Common myeloid progenitor, CD34-positive (primary cell): ENCODE results near the gene SARDH.

ENCODE experiments used
- CTCF ChIA-PET: fragments of 350-600 bp; sonication (Branson Sonifier 250); formaldehyde crosslinking; loops from one replicate; lab custom pipeline; 2021; ENCODE audit warnings: antibody characterized with exemption; lab: Charles Lee
- POLR2A ChIA-PET: fragments of 350-600 bp; sonication (Branson Sonifier 250); formaldehyde crosslinking; loops from one replicate; lab custom pipeline; 2021; ENCODE audit warnings: antibody characterized with exemption; lab: Charles Lee
- DNase-seq, 3 donors: peaks; one replicate each; pipeline versions ENCODE4 v3.0.0 to v3.0.0-alpha.2; 2013
- H3K27ac ChIP-seq, 2 experiments: 1 replicate in 1 of 2; 2 replicates in 1 of 2; pipeline ENCODE4 v1.7.0; 2013; ENCODE audit warnings: inconsistent platforms in 2 of 2, low read length in 2 of 2, mild to moderate bottlenecking in 2 of 2, low read depth in 1 of 2, moderate library complexity in 1 of 2; ENCODE audit not compliant: severe bottlenecking in 2 of 2, insufficient read depth in 1 of 2, poor library complexity in 1 of 2
- H3K27me3 ChIP-seq, 5 experiments: replicated peaks in 2 of 5; 1 replicate in 3 of 5; 2 replicates in 2 of 5; pipeline versions ENCODE4 v1.6.1 to v1.7.0; 2013; ENCODE audit warnings: low read length in 4 of 5, mild to moderate bottlenecking in 2 of 5, moderate library complexity in 2 of 5, inconsistent platforms in 1 of 5; ENCODE audit not compliant: insufficient read depth in 5 of 5, control insufficient read depth in 4 of 5
- H3K36me3 ChIP-seq, 4 experiments: 1 replicate in 2 of 4; 2 replicates in 2 of 4; pipeline versions ENCODE4 v1.6.1 to v1.7.0; 2013; ENCODE audit warnings: low read length in 3 of 4, control low read depth in 1 of 4, mild to moderate bottlenecking in 1 of 4; ENCODE audit not compliant: control insufficient read depth in 4 of 4, insufficient read depth in 4 of 4
- H3K4me1 ChIP-seq, 4 experiments: 1 replicate in 3 of 4; 2 replicates in 1 of 4; pipeline versions ENCODE4 v1.6.1 to v1.7.1; 2013; ENCODE audit warnings: low read length in 3 of 4, mild to moderate bottlenecking in 3 of 4, control low read depth in 1 of 4, inconsistent platforms in 1 of 4, moderate library complexity in 1 of 4; ENCODE audit not compliant: control insufficient read depth in 4 of 4, insufficient read depth in 4 of 4; ENCODE audit errors: control extremely low read depth in 1 of 4
- H3K4me3 ChIP-seq, 7 experiments: 1 replicate in 4 of 7; 2 replicates in 3 of 7; pipeline versions ENCODE4 v1.5.1 to v1.7.0; 2013; ENCODE audit warnings: mild to moderate bottlenecking in 7 of 7, low read length in 6 of 7, moderate library complexity in 6 of 7, inconsistent platforms in 2 of 7, low read depth in 2 of 7, control low read depth in 1 of 7; ENCODE audit not compliant: insufficient read depth in 4 of 7, control insufficient read depth in 1 of 7; ENCODE audit errors: extremely low read depth in 1 of 7
- H3K9me3 ChIP-seq, 5 experiments: 1 replicate in 4 of 5; 2 replicates in 1 of 5; pipeline versions ENCODE4 v1.6.1 to v1.7.1; 2013; ENCODE audit warnings: low read length in 4 of 5, mild to moderate bottlenecking in 2 of 5, inconsistent platforms in 1 of 5, low read depth in 1 of 5, moderate library complexity in 1 of 5; ENCODE audit not compliant: control insufficient read depth in 4 of 5, insufficient read depth in 2 of 5; ENCODE audit errors: control extremely low read depth in 1 of 5
- WGBS: methylation state at CpG from one replicate; pipeline ENCODE4 v1.1.5; 2013; ENCODE audit not compliant: insufficient coverage; 5-methylcytosine and 5-hydroxymethylcytosine counted together

SARDH gene

DNA sequence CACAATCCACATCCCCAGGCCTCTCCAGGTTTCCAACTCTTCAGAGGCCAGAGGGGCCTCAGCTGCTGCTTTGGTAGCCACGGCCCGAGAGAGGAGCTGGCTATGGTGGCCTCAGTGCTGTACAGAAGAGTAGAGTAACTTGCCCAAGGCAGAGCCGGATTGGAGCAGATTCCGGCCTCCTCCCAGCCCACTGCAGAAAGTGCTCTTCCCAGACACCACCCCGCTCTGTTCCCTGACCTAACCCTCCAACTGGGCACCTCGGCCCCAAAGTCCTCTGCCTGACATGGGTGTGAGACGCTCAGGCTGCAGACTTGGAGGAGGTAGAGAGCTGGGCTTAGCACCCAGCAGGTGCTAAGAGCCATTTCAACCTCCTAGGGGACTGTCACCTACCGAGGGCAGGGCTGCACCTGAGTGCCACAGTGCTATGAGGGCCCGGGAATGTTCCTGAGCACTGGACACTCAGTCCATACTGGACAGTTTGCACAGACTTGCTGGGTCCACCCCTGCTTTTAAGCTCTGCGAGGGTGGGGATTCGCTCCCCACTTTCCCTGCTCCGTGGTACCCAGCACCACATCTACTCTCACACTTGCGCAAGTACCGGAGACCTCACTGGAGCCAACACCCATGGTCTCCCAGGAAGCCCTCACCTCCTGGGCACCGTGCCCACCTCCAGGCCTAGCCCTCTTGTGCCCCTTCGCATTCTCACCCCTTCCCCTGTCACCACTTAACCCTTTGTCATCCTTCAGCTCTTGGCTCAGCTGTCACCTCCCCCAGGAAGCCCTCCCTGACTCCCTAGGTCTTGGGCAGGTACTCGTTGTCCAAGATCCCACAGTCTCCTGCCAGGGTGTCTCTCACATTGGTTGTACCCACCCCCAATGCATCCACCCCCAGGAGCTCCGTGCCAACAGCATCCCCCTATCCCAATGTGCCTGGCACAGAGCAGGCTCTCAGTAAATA, 52.2 kb downstream of the SARDH start:
- H3K27me3 ChIP-seq: peaks cover 0 to 2% (median 0%) of the 10 kb centered on the region in 5 experiments
- DNase-seq: no peak
- 96% methylated on average over 15 of the region's 18 CpGs for WGBS
- no peaks in the 10 kb centered on the region for H3K4me1 ChIP-seq
- ChIA-PET POLR2A (no interaction called here), CTCF (interaction anchor here (0.8 to 1.4 kb wide), 3 partner anchors 12 to 32 kb away, joined by 3 read pairs; no protein-coding TSS in a partner anchor)
- H3K36me3 ChIP-seq: no peaks in the 10 kb centered on the region
- H3K9me3 ChIP-seq: no peaks in the 10 kb centered on the region
- no peak overlapping the region for H3K4me3 ChIP-seq
- H3K27ac ChIP-seq: no peak overlapping the region

DNA sequence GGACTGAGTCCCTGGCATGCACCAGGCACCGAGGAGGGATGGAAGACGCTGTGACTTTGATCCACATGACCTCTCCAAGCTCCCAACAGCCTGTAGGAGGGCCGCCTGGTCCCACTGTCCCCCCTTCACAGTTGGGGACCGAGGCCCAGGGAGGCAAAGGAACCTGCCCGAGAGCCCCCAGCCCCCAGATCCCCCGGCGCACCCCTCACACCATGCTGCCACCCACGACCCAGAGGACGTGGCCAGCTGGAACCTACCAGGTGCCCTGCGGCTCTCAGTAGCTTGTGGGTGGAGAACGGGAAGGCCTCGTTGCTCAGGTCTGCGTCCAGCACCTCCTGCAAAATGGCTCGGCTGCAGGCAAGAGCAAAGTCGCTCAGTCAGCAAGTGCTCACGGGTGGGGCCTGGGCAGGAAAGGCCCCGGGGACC, 53.2 kb downstream of the SARDH start:
- WGBS: 94% methylated on average over 14 of the region's 17 CpGs
- H3K27ac ChIP-seq: no peak overlapping the region
- H3K27me3 ChIP-seq: peaks cover 0 to 2% (median 0%) of the 10 kb centered on the region in 5 experiments
- ChIA-PET CTCF (interaction anchor here (0.8 kb wide), 1 partner anchor 12 kb away, joined by 3 read pairs; no protein-coding TSS in a partner anchor), POLR2A (no interaction called here)
- no peaks in the 10 kb centered on the region for H3K9me3 ChIP-seq
- no peaks in the 10 kb centered on the region for H3K36me3 ChIP-seq
- no peaks in the 10 kb centered on the region for H3K4me1 ChIP-seq
- no peak overlapping the region for H3K4me3 ChIP-seq
- no peak for DNase-seq

DNA sequence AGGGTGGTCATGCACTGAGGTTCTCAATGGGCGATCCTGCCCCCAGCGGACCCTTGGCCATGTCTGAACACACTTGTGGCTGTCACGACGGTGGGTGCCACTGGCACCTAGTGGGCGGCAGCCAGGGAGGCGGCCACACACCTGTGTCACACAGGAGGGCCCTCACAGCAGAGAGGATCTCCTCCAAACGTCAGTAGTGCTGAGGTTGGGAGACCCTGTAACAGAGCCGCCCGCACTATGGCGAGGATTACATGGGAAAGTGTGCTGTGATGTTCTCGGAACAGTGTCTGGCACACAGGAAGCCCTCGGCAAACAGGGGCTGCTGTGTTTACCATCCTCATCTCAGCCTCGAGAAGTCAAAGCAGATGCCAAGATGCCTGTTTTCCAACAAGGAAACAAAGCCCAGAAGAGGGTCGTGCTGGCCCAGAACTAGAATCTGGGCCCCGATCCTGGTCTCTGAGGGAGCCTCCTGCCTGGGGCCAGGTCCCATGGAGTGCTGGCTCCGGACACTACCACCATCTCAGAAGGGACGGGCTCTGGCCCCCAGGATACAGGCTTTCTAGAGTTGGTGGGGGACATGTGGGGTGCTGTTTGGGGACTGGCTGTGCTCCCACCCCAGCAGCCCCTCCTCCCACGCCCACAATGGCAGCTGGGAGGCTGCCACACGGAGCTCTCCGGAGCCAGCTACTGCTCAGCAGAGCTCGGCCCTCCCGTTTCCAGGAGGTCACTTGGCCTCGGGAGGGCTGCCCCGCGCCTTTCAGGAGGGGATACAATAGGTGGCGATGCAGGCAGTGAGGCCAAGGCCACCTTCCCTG, 53.8 kb downstream of the SARDH start:
- Histone ChIP-seq H3K27me3 (peaks cover 0 to 2% (median 0%) of the 10 kb centered on the region in 5 experiments), H3K36me3 (no peaks in the 10 kb centered on the region), H3K4me1 (no peaks in the 10 kb centered on the region), H3K9me3 (no peaks in the 10 kb centered on the region), H3K27ac (no peak overlapping the region), H3K4me3 (no peak overlapping the region)
- ChIA-PET POLR2A (no interaction called here), CTCF (interaction anchor here (1.2 kb wide), 1 partner anchor 17 kb away, joined by 3 read pairs; no protein-coding TSS in a partner anchor)
- no peak for DNase-seq
- WGBS: 97% methylated on average over 21 of the region's 26 CpGs

DNA sequence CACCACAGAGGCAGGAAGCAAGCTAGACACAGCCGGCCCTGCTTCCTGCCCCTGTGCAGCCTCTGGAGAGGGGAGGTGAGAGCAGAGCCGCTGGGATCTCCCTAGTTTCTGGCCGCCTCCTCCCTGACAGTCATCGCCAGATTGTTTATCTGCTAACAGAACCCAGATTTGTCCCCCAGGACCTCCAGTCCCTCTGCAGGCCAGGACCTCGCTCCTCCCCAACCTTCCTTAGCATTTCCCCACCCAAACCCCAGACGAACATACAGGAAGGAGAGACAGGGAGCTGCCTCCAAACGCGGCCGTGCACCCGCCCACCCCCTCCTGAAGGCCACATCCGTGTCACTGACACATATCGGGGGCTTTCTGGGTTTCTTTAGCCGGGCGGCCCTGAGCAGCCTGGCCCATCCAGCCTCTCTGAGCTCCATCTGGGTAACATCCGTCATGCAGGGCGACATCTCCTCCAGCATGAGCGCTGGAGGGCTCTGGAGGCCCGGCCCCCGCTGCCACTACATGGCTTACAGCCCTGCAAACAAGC, 54.5 kb downstream of the SARDH start:
- H3K27ac ChIP-seq: no peak overlapping the region
- H3K36me3 ChIP-seq: no peaks in the 10 kb centered on the region
- no peak overlapping the region for H3K4me3 ChIP-seq
- peaks cover 0 to 2% (median 0%) of the 10 kb centered on the region in 5 experiments for H3K27me3 ChIP-seq
- no peaks in the 10 kb centered on the region for H3K9me3 ChIP-seq
- POLR2A ChIA-PET: no interaction called here
- WGBS: 74% methylated on average over 17 of the region's 19 CpGs
- CTCF ChIA-PET: interaction anchor here (1.2 kb wide), 1 partner anchor 18 kb away, joined by 3 read pairs; no protein-coding TSS in a partner anchor
- DNase-seq: no peak
- no peaks in the 10 kb centered on the region for H3K4me1 ChIP-seq

DNA sequence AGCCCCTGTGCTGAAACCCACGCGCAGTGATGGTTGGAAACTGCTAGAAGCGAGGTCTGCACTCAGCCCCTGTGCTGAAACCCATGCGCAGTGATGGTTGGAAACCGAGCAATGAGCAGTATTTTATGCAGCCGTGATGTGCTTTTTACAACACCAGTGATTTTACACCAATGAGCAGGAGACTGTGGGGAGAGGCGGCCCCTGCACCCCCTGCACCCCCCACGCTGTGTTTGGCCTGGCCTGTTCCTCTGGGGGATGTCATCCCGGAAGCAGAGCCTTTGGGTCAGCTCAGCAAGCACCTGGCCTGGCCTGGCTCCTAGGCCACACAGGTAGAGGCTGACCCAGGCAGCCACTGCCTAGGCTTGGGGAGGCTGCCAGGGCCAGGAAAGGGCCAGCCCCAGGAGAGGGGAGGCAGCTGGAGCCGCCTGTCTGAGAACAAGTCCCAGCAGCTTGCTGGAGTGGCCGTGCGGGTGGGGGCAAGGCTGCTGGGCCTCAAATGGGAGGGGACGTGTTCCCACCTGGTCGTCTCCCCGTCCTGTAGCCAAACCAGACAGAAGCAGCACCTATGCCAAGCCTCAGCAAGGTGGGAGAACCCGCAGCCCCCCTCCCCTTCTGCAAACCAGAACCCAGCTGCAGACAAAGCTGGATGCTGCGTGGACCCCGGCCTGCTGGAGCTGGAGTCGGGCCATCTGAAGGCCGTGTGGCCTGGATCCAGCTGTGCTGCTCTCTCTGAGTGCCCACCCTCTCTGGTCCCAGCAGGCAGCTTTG, 55.1 kb downstream of the SARDH start:
- Histone ChIP-seq H3K9me3 (no peaks in the 10 kb centered on the region), H3K4me3 (no peak overlapping the region), H3K27ac (no peak overlapping the region), H3K27me3 (no peaks in the 10 kb centered on the region), H3K36me3 (no peaks in the 10 kb centered on the region), H3K4me1 (no peaks in the 10 kb centered on the region)
- ChIA-PET CTCF (interaction anchor here (1.2 kb wide), 1 partner anchor 18 kb away, joined by 3 read pairs; no protein-coding TSS in a partner anchor), POLR2A (no interaction called here)
- WGBS: 98% methylated on average over 12 of the region's 20 CpGs
- no peak for DNase-seq

DNA sequence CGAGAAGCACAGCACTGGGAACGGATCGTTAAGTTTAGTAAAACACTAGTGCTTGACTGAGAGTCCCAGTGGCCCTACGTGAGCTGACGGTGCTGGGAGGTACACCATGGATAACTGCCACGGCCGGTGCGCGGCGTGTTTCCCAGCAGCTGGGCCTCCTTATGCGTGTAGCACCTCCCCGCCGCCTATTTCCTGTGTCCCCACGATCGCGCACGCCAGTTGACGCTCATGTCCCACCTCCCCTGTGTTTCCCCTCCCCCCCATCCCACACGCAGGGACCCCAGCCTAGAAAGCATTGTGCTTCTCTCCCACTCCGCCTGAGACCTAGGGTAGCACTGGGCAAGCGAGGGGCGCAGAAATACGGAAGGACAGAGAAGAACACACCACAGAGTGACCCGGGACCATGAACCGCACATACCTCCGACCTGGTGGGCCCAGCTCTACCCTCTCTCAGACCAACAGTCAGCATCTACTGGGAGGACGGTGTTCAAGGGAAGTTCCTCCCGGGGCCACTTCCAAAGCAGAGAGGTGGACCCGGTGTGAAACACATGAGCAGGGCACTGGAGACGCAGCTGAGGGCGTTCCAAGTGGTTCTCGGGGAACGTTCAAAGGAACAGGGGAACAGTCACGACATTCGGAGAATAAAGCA, 56.4 kb downstream of the SARDH start:
- Histone ChIP-seq H3K27me3 (no peaks in the 10 kb centered on the region), H3K4me1 (peaks cover 0 to 5% (median 0%) of the 10 kb centered on the region in 4 experiments), H3K9me3 (no peaks in the 10 kb centered on the region), H3K36me3 (no peaks in the 10 kb centered on the region), H3K4me3 (no peak overlapping the region), H3K27ac (no peak overlapping the region)
- POLR2A ChIA-PET: no interaction called here
- WGBS: 97% methylated on average over 33 of the region's 35 CpGs
- CTCF ChIA-PET: no interaction called here
- no peak for DNase-seq
